Body of pancreas (tissue), 4 donors: Measurements from ENCODE around the gene RAD51B.

Experiments used
- CTCF ChIP-seq, 7 experiments: fragments of 450-650 bp in 4 of 7; fragments of 200-600 bp in 3 of 7; sonication (generic) in 3 of 7; IDR thresholded peaks; one replicate each; pipeline ENCODE4 v1.5.1; 2016 to 2019; ENCODE audit warnings: antibody characterized with exemption in 7 of 7
- POLR2A ChIP-seq, 3 donors: fragments of 450-650 bp; IDR thresholded peaks; one replicate each; pipeline ENCODE4 v1.6.1; 2016; ENCODE audit warnings: antibody characterized with exemption in 3 of 3, mild to moderate bottlenecking in 2 of 3

- TF ChIP-seq CTCF (IDR thresholded peaks at IDR 0.05) (no peak), POLR2A (IDR thresholded peaks at IDR 0.05) (no peak)
These were observed 305.6 kb downstream of the RAD51B start for GRCh38 chr14:68124979-68125731.
